COLO668 (cell line): ENCODE data around the gene CFDP1.

Experiments used
- DNase-seq: peaks from one replicate; lab custom pipeline; 2025; ENCODE audit not compliant: unreplicated experiment; lab: John Stamatoyannopoulos, UW

CFDP1 gene

DNA sequence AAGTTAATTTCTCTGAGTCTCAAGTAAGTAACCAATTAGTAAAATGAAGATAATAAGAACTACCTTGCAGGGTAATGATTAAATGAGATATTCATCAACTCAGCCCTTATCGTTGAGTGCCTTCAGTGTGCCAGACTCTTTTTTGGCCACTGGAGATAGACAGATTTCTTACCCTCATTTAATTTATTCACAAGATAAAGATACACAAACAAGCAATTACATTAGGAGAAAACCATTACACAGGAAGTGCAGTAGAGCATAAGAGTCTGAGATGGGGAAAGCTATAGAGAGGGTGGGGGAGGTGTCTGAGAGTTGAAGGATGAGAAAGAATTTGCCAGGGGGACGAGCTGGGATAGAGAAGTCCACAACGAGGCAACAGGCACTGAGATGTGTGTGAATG, 109.4 kb downstream of the CFDP1 start:
- DNase-seq = no peak

DNA sequence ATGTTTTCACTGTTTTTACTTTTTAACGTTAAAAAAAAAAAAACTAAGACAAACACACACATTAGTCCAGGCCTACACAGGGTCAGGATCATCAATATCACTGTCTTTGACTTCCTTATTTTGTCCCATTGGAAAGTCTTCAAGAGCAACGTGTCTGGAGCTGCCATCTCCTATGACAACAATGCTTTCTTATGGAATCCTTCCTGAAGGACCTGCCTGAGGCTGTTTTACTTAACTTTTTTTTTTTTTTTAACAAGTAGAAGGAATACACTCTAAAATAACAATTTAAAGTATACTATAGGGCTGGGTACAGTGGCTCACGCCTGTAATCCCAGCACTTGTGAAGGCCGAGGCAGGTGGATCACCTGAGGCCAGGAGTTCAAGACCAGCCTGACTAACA, 110.1 kb downstream of the CFDP1 start:
- no peak for DNase-seq

DNA sequence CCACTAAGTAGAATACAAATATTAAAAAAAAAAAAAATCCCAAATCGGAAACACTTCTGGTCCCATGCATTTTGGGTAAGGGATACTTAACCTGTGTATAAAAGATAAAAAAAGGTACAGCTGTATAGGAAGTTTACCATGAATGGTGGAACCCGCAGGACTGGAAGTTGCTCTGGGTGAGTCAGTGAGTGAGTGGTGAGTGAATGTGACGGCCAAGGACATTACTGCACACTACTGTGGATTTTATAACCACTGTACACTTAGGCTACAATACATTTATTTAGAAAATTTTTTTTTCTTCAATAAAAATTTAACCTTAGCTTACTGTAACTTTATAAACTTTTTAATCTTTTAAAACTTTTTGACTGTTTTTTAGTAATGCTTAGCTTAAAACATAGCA, 110.6 kb downstream of the CFDP1 start:
- no peak for DNase-seq

DNA sequence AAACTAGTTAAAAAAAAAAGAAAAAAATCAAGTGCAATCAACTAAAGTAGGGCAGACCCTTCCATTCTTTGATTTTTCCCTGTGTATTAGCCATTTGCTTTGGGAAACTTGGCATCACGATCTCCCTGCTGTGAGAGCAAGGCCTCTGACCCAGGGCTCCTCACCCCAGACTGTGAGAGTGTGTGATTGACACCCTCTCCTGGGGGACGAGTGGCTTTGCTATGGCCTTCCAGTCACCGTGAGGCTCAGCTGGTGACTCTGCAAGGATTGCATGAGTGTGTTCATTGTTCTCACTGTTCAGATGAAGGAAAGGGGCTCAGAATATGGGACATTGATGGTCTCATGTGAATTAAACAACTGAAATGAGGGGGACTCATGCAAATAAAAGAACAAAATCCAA, 112.9 kb downstream of the CFDP1 start:
- DNase-seq = no peak

DNA sequence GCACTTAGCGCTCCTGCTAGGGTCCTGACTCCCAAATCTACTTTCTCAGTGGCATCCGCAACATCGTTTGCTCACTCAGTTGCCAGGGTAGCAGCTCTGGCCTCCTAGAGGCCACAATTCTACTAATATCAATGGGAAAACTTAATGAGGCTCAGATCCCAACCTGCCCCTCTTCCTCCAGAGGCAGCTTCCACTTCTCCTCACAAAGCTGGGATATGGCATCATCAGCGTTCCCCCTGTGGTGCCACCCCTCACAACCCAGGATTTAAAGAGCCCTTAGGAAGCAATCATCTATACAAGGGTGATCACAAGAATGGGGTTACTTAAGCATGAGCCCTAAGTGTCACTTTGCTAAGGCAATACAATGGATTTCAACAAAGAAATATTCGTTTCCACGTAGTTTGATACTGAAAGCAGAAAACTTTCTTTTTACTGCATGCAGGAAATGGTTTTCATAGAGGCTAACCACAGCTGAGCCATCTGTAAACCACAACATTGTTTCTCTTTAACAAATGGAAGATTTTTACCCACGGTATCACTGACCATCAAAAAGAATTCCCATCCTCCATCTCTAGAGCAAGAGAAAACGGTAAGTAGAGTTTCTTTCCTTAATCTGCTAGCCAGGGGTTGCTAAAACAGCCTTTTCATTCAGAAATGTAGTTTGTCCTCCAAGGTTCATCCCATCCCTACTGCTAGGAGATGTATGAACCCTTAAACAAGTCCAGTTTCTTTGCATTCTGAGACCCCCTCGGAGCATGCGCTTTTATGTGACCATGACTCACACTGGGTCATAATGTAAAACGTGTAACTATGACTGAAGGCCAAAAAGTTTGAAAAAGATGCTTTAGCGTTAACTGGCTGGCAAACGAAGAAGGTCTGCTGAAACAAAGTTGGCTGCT, 113.5 kb downstream of the CFDP1 start:
- no peak for DNase-seq

DNA sequence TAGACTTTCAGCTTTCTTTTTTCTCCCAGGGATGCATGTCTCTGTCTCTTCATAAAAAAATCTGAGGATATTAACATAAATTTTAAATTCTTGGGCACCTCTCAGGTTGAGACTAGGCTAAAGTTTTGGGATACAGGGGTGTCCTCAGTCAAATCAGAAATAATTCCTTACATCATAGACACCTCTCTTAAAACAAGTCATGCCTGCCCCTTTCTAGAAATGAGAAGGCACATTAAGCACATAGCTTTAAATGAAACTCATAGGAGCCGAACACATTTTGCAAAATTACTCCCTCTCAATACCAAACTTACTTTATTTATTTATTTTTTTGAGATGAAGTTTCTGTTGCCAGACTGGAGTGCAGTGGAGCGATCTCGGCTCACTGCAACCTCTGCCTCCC, 114.6 kb downstream of the CFDP1 start:
- DNase-seq = no peak

DNA sequence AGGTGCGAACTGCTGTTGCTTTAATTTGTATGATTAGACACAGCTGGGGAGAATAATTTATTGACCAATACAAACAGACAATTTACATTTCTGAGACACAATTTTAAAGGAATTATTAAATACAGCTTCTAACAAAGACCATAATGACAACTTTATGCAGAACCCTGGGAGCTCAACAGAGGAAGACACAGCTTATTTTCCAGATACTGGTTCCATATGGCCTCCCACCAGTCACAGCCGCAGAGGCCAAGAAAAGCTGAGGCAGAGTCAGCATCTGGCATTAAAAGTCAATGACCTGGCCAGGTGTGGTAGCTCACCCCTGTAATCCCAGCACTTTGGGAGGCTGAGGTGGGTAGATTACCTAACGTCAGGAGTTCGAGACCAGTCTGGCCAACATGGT, 115.8 kb downstream of the CFDP1 start:
- DNase-seq = no peak

DNA sequence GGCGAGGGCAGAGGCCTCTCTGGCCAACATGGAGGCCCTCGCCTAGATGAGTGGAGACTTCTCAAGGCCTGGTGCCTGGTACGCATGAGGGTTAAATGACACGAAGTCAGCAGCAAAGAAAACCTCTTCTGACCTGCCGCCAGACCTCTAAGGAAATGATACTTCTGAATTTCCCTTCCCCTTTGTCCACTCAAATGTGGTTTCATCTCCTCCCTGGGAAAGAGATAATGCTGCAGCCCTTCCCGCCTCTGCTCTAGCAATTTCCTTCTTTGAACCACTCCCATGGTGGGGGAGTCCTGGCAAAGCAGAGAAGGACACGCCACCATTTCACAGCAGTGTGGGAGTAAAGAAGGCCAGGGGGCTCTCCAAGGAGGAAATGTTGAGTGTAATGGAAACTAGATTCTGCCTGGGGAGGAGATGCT, 116.2 kb downstream of the CFDP1 start:
- DNase-seq = no peak

DNA sequence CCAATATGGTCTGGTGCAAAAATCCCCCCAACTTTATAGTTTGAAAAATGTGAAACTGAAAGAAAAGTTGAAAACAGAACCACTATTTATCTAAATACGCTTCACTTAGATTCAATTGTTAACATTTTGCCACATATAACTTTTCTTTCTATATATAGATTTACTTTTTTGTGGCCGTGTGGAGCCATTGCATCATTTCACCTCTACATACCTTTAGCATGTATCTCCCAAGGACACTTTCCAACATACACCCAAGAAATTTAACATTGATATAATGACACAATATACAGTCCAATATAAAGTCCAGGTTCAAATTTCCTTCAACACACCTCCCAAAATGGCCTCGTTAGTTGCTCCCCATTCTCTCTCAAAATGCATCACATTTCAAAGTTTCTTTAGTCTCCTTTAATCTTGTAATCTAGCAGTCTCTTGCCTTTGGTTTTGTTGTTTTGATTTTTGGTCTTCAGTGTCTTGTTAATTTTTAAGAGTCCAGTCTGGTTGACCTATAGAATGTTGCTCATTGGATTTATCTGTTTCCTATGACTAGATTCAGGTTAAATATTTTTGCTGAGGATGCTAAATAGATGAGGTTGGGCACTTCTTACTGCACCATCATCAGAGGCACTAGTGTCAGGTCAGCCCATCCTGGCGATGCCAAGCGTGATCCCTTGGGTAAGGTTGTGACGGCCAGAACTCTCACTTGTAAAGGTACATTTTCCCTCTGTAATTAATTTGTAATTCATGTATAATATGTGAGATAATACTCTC, 117.6 kb downstream of the CFDP1 start:
- no peak for DNase-seq

DNA sequence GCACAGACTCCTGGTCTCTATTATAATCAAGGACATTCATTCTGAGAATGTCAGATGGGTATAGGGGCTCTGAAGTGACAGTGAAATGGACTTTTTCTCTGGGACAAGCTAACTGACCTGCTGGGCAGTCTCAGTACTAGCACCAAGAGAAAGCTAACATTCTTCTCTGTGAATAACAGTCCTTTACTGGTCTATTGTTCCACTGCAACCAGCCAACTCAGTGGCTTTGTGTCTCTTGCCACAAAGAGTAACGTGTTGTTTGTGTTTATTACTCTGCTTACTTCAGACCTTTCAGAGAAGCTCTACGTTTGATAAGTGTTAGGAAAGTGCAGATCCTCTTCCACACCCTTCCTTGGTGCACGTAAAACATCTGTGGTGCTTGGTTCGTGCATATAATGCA, 120.4 kb downstream of the CFDP1 start:
- DNase-seq = no peak

DNA sequence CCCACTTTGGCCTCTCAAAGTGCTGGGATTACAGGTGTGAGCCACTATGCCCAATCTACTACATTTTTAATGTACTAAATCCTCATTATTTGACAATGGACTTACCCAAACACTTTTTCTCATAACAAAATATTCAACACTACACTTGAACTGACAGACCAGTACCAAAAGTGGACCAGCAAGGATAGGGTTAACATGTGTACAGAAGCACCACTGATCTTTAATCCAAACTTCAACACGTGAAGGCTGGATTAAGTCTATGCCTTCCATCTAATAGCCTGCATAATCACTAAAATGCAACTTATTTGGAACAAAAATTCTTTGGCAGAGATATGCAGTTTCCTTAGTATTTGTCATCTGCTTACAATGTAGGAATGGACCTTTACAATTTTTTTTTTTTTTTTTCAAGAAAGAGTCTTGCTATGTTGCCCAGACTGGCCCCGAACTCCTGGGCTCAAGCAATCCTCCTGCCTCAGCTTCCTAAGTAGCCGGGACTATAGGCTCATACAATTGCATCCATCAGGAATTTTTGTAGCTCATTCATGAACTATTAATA, 121.8 kb downstream of the CFDP1 start:
- DNase-seq = no peak

DNA sequence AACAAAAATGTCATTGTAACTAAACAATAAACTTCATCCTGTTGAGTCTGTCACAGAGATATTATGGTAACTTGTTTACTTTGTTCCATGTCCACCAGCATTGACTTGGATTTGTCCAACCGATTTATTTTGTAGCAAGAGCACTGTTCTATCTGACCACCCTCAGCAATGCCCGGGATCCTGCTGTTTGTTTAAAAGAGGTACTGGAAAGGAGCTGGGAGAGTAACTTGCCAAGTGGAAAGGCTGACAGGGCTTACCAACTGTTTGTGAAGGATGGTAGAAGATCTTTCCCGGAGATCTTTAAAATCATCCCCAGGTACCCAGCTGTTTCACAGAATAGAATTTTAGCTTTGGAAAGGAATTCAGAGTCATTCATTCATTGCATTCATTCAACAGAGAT, 122.8 kb downstream of the CFDP1 start:
- no peak for DNase-seq

DNA sequence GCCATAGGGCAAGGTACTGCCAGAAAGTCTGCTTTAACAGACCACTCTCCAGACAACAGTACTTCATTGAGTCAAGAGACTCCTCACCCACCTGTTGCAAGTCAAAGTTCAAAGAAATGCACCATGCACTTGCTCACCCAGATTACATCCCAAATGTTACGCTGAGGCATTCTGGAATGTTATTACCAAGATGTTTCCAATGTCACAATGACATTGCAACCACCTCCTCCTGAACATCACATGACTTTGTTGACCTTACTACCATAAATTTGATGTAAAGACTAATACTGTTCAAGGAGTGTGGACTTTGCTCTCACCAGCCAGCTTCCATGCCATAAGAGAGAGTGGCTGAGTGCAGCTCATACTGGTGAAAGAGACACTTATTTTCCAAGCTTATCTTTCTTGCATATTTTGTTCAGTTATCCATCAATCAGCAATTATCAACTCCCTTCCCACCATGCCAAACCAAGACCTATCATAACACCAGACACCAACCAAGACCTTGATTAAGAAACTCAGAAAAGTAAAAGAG, 123.3 kb downstream of the CFDP1 start:
- DNase-seq = peak; percentile 6

DNA sequence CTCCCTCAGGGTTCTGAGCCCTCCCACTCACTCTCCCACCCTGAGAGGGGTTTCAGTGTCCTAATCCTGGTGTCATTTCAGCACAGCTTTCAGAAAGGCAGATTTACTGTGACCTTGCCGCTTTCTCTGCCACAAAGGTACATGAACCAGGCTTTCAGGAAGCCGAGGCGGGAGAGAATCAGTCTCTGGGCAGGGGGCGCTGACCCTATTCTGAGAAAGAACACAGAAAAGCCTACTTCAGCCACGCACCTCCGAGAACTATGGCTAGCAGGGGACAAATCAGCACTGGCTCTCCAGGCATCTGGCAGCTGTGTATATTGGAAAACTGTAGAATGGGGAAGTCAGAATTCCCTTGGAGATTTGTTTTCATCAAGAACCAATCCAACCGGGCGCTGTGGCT, 124.1 kb downstream of the CFDP1 start:
- no peak for DNase-seq

DNA sequence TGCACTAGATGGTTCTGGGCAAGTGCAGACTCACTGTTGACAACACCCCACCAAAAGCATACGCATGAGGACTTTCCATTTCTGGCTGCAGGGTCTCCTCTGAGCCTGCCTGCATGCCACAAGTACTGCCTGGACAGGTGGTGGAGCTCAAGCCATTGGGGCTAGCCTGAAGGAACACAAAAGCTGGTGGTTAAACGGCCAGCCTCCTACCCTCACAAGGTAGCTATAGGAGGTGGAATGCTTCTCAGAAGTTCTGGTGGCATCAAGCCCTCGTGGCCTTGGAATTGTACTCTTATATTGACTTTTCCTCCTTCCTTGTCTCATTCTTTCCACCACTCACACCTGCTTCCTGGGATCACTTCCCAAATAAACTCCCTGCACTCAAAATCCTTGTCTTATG, 125.3 kb downstream of the CFDP1 start:
- no peak for DNase-seq

DNA sequence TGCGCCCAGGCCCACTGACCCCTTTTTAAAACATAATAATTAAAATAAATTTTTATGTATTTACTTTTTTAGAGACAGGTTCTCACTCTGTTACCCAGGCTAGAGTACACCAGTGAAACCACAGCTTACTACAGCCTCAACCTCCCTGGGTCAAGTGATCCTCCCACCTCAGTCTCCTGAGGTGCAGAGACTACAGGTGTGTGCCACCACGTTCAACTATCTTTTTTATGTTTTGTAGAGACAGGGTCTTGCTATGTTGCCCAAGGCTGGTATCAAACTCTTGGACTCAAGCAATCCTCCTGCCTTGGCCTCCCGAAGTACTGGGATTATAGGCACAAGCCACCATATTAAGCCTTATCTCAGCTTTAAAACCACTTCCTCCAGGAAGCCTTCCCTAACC, 125.8 kb downstream of the CFDP1 start:
- DNase-seq = no peak

DNA sequence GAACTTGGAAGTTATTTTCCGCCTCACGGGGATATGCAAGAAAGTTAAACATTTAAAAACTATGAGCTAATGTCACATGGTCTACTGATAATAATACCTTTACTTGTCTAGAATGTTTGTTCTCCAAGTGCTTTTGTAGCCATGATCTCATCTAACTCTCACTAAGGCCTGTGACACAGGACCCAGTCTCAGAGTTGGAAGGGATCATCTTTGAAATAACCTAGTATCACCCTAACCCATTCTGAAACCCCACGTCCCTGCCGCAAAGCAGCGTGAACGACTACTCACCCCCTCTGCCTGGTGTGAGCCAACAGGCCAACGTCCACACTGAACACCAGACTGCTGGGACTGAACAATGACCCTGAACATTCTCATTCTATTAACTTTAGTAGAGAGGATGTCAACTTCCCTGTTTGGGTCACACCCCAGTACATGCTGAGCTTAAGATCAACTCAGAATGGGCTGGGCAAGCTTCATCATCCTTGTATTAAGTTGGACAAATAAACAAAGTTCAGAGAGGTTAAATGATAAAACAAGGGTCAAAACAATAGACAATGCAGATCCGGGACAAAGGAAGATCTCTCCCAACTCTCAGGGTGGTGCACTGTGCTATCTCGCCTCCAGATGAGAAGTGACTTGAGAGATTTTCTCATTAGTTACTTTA, 127.1 kb downstream of the CFDP1 start:
- no peak for DNase-seq

DNA sequence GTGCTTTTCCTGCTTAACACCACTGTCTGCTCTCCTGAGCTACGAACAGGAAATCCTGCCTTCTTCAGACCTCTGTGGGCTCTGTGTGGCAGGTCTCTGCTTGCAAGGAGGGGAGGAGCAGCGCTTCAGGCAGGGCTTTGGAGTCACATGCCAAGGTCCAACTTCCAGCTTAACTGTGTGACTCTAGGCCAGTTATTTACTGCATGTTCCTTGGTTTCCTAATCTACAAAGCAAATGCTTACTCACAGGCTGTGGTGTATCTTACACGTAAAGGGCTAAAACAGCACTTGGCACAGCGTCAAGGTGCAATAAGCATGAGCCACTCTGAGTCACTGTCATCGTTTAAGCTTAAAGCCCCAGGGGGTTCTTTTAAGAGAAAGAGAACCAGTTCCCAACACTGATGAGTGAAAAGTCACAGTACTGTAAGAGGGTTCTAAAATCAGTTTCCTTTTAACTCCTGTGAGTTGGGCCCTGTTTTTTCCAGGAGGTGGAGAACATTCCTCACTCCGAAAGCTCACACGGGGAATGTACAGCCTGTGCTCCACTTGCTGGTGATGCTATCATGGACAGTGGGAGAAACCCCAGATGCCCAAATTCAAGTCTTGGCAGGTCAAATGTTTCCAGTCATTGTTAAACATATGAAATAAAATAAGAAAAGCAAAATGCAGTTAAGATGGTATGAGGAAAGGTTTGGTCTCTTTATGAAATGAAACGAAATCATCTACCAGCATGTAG, 127.8 kb downstream of the CFDP1 start:
- peak; percentile 36 for DNase-seq

DNA sequence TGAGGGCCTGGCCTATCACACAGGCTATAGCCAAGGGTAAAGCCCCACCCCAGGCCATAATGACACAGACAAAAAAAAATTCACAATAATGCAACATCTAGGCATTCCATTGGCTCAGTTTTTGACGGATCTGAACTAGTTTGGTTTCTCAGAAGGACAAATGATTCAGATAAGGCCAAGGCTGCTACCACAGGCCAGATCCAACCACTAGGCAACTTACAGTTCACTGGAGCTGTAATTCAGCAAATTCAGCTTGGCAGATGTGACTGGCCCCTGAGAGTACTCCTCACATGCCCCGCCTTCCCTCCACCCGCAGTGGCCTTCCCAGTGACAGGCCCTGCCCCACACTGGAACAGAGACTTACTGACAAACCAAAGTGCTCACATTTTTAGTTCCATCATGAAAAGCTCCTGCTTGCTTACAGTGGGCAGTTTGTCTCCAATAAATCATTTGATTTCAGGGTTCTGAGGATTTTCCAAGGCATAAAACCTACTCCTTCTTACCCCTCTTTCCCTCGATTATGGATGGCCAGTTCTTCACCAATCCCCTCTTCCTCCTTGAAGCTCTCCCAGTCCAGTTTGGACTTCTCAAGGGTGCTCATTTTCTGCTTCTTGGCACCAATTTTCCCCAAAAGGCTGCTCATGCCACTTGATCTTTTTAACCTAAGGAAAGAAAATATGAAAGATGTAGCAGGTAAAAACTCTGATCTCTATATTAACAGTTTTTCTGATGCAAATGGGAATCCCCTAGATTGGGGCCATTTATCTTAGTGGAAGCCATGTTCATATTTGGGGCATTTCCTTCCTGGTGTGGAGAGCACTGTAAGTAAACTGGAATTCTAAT, 128.6 kb downstream of the CFDP1 start:
- DNase-seq = no peak

DNA sequence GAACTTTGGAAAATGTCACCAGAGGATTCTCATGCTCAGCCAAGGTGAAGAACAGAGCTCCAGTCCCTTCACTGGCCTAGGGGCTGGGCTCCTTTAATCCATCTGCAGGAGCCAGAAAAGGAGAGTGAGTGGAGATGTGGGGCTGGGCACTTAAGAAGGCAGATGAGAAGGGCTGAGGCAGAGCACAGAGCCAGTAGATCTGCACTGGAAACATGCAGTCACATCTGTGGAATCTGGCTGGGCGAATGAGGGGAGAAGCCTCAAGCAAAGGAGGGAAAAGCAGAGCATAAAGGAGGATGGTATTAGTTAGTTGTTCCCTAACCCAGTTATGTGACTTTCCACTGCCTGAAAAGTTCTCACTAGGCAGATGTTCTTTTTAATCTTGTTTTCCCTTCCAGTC, 131.5 kb downstream of the CFDP1 start:
- no peak for DNase-seq
